ENCODE data around the gene RPL13. TPM values are rescaled to one million over a fixed set of nuclear protein-coding genes. Genes with fewer than 3 reads are reported as not detected.

Gene RPL13
- total RNA-seq, 1 donor from 2014 or later: 4,195 TPM

DNA sequence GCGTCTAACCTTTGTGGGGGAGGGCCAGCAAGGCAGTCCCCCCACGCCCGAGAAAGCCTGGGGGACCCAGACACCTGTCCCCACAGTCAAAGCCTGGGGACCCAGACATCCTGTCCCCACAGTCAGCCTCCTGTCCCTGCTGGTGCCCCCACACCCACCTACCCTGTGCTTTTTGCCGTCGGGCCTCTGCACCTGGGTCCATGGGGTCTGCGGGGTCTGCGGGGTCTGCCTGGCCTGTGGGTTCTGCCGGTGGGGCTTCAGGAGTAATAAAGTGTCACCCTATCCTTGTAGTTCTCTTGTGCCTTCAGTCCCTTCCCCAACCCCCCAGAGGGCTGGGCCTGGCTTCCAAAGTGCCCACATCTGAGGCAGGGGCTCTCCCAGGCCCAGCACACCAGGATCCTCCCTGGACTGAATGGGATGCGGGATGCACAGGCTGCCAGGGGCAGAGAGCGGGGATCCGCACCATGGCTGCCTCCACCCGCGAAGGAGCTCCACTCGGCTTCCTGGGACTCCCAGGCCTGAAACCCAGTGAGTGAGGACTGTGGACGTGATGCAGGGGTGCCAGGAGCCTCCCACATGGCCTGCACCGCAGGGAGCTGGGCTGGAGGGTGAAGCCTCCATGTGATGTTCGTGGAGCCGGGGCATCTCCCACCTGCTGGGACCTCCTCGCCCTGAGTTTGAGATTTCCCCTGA lies 36.6 kb downstream of the RPL13 start:
- DNase-seq (ENCODE audit: low read depth): no peak

- peak; percentile 43 for DNase-seq (ENCODE audit: low read depth)
These were observed 37.7 kb downstream of the RPL13 start for GRCh38 chr16:89598199-89598598.

GRCh38 chr16:89599451-89599858 lies 39.0 kb downstream of the RPL13 start:
- no peak for DNase-seq (ENCODE audit: low read depth)

- no peak for DNase-seq (ENCODE audit: low read depth)
These were observed 39.4 kb downstream of the RPL13 start for GRCh38 chr16:89599902-89600301.

- no peak for DNase-seq (ENCODE audit: low read depth)
These were observed 39.9 kb downstream of the RPL13 start for GRCh38 chr16:89600427-89600826.

DNA sequence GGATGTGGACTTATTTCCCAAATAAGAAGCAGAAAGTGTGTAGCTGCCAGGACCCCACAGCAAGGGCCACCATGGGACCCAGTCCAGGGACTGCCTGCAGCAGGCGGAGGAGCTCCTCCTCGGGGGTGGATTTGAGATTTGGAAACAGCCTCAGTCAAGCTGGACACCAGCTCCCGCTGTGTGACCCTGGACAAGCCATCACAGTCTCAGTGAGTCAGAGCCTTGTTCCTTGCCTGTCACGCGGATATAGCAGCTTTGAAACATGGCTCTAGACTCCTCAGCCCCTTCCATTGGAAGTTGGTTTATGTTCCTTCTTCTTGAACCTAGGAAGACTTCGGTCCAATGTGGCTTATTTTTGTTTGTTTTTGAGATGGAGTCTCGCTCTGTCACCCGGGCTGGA lies 40.5 kb downstream of the RPL13 start:
- DNase-seq (ENCODE audit: low read depth): no peak

- no peak for DNase-seq (ENCODE audit: low read depth)
These were observed 41.4 kb downstream of the RPL13 start for GRCh38 chr16:89601906-89602272.

- peak; percentile 47 for DNase-seq (ENCODE audit: low read depth)
These were observed 41.9 kb downstream of the RPL13 start for GRCh38 chr16:89602273-89602951.

DNA sequence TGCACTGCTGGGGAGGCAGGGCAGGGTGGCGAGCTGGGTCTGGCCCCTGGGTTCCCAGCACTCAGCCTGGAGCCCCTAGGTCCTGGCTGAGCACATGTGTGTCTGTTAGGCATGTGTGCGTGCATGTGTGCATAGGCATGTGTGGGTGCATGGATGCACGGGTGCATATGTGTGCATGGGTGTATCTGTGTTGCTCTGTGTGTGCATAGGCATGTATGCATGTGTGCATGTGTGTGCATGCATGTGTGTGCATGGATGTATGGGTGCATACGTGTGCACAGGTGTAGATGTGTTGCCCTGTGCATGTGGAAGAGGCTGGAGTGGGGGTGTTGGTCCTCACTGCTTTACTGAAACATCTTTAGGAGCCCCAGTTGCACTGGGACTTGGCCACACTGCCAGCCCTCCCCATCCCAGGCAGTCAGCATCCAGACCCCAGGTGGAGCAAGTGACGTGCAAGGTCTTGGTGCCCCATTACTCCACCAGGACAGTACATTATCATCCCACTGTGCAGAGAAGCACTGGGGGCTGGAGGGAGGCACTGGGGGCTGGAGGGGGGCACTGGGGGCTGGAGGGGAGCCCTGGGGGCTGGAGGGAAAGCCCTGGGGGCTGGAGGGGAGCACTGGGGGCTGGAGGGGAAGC lies 42.6 kb downstream of the RPL13 start:
- DNase-seq (ENCODE audit: low read depth): no peak

GRCh38 chr16:89604764-89605163 lies 44.3 kb downstream of the RPL13 start:
- no peak for DNase-seq (ENCODE audit: low read depth)

DNA sequence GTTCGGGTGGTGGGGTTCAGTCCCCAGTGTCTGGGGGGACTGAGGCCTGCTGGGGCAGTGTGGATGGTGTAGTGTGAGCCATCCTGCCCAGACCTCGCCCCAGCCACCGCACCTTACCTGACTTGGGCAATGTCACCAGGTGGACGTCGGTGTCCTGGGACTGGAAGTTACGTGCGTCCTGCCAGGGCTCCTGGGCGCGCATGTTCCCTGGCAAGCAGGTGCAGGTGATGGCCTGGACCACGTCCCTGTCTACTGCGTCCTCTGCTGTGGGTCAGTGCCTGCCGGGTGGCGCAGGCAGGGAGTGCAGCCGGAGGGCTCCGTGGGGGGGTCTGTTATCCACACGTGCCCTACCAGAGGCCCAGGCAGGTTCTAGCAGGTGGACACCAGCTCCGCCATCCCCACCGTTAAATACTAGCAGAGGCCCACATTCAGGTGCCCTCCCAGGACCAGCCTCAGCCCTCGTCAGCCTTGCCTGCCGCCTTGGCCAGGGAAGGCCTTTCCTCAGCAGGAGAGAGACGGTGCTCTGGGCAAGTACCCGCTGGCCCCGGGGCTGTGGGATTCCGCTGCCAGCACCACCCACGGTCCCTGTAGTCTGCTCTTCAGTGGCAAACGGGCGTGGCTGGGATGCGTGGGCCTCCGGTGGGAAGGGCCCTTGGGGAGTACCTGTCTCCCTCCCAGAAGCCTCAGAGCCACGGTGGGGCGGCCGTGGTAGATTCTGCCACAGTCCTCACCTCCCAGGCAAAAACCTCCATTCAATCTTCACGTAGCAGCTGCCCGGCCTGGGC lies 44.9 kb downstream of the RPL13 start:
- DNase-seq (ENCODE audit: low read depth): no peak

- no peak for DNase-seq (ENCODE audit: low read depth)
These were observed 45.5 kb downstream of the RPL13 start for GRCh38 chr16:89606006-89606405.

DNA sequence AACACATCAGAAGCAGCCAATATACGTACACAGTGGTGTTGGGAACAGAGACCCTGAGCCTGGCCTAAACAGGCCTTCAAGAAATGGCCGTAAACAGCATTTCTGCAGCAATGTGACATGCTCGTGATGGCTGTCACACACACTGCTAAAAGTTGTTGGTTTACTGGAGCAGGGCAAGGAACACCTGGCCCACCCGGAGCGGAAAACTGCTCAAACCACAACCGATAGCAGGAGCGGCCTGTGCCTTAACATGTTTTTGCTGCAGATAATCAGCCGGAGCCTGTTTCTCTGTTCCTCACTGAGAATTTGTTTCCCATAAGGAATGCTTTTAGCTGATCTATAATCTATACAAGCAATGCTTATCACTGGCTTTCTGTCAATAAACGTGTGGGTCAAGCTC lies 47.0 kb downstream of the RPL13 start:
- DNase-seq (ENCODE audit: low read depth): no peak

DNA sequence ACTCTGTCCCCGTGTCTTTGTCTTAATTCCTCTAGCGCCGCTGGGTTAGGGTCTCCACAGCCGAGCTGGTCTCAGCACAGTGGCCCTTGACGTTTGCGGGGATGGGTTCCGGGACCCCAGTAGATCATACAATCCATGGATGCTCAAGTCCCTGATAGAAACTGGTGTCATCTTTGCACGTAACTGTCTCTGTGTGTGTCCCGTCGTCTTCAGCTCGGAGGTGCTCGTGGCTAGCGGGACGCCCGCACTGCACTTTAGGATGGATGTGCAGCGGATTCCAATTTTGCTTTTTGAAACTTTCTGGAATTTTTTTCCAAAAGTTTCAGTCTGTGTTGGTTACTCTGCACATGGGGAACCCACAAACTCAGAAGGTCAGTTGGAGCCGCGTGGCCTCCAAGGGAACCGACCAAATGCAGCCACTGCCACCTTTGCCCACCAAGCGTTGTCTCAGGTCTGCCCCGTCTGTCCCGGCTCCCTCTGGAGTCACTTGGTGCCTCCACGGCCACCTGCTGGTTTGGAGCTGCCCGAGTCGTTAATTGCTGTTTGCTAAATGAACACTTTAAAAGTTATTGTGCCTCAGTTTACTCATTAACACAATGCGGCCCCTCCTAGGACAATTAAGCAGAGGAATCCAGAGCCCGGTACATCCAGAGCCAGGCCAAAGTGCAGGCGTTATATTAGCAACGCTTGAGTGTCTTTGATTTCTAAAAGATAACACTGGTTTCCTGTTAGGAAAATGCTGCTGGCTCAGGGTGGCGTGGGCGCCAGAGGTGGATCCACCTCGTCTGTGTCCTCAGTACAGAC lies 47.7 kb downstream of the RPL13 start:
- no peak for DNase-seq (ENCODE audit: low read depth)

DNA sequence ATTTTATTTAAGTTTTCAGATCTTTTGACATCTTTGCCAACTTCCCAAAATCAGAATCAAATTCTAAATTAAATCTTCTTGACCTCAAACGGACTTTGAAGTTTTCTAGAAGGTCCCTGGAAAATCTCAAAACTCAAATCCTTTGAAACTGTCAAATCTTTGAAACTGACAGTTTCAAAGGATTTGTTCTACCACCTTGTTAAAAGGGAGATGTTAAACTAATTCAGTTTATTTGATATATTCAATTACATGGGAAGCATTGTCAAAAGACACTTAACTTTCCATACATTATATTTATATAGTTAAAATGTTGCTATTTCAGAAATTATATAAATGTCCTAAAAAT lies 49.6 kb downstream of the RPL13 start:
- DNase-seq (ENCODE audit: low read depth): no peak

GRCh38 chr16:89612415-89613166 lies 52.1 kb downstream of the RPL13 start:
- no peak for DNase-seq (ENCODE audit: low read depth)

DNA sequence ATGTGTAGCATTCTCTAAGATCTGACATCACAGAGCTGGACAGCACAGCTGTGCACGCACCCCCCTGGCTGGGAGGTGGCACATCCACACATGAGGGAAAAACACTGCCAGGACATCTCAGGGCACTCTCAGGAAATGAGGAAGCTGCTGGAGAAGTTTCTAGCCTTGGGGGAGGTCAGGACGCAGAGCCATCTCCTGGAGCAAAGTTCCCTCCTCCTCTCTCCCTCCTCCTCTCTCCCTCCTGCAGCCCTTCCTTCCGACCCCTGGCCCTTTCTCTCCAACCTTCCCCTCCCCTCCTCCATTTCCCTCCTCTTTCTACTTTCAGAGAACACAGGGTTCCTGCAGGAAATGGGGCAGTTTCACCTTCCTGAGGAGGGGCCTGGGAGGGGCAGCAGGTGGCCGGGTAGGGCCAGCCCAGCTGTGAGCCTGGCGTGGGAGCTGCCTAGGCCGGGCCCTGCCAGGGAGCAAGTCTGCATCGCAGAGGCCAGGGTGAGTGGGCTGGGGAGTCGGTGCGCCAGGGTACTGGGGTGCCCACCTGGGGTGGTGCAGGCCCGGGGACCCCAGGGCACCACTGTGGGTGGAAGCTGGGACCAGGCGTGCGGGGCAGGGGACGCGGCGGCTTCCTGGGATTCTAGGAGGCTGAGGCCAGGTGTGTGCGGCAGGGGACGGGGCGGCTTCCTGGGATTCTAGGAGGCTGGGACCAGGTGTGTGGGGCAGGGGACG lies 52.9 kb downstream of the RPL13 start, which contains the start of gene DPEP1:
DPEP1 (plus strand) TSS at position 412 of the 723 bp plus-strand sequence. CDS start 16,769 bp downstream, outside the sequence.
- DNase-seq (ENCODE audit: low read depth): no peak

- DNase-seq (ENCODE audit: low read depth): no peak
These were observed 53.5 kb downstream of the RPL13 start for GRCh38 chr16:89613954-89614459.

All from myocyte (in vitro differentiated cells).